K562 (cell line): ENCODE data around the gene NENF. TPM values are rescaled to one million over a fixed set of nuclear protein-coding genes. Genes with fewer than 3 reads are reported as not detected.
A peak's percentile ranks its signal among the peaks of the same experiment; 100 is the strongest.

Experiments used
- ARID2 ChIP-seq: fragments of 450-650 bp; IDR thresholded peaks from 2 replicates; pipeline ENCODE4 v1.6.1; 2017; ENCODE audit warnings: antibody characterized with exemption, mild to moderate bottlenecking
- FOXA1 ChIP-seq: fragments of 450-650 bp; IDR thresholded peaks from 2 replicates; pipeline ENCODE4 v1.6.1; 2016; ENCODE audit warnings: mild to moderate bottlenecking, borderline replicate concordance
- HDAC3 ChIP-seq: fragments of 450-650 bp; IDR thresholded peaks from 2 replicates; pipeline ENCODE4 v1.6.1; 2018; ENCODE audit warnings: borderline replicate concordance, mild to moderate bottlenecking, moderate library complexity; ENCODE audit not compliant: partially characterized antibody
- JUN ChIP-seq, 2 experiments: sonication (generic) in 1 of 2; formaldehyde crosslinking in 1 of 2; IDR thresholded peaks; 2 replicates each; pipeline versions ENCODE4 v1.6.1 to v1.8.0; 2012 to 2022; ENCODE audit warnings: borderline replicate concordance in 2 of 2, mild to moderate bottlenecking in 2 of 2, improper control_type of control experiment in 1 of 2, low read depth in 1 of 2, low read length in 1 of 2, missing genetic modification reagents in 1 of 2
- NKRF ChIP-seq: fragments of 450-650 bp; IDR thresholded peaks from 2 replicates; pipeline ENCODE4 v1.6.1; 2016; ENCODE audit warnings: borderline replicate concordance
- NR0B1 ChIP-seq: fragments of 450-650 bp; IDR thresholded peaks from one replicate; pipeline ENCODE4 v1.6.1; 2018; ENCODE audit warnings: mild to moderate bottlenecking, moderate library complexity; ENCODE audit not compliant: partially characterized antibody
- PHB ChIP-seq: fragments of 250-450 bp; sonication (Bioruptor Pico); IDR thresholded peaks from 2 replicates; pipeline ENCODE4 v1.5.0; 2021
- RNF219 ChIP-seq: fragments of 250-450 bp; sonication (Bioruptor Pico); IDR thresholded peaks from 2 replicates; pipeline ENCODE4 v1.5.0; 2022; ENCODE audit warnings: mild to moderate bottlenecking
- SMAD1 ChIP-seq: fragments of 150-350 bp; IDR thresholded peaks from 2 replicates; pipeline ENCODE4 v1.6.1; 2014; ENCODE audit warnings: low read length, low read depth; ENCODE audit not compliant: partially characterized antibody
- SMARCA5 ChIP-seq: fragments of 450-650 bp; IDR thresholded peaks from 2 replicates; pipeline ENCODE4 v1.6.1; 2016
- TCF15 ChIP-seq: fragments of 250-450 bp; sonication (Bioruptor Pico); IDR thresholded peaks from 2 replicates; pipeline ENCODE4 v1.8.0; 2022; ENCODE audit warnings: moderate library complexity, mild to moderate bottlenecking, inconsistent platforms
- ZBTB26 ChIP-seq: fragments of 450-650 bp; formaldehyde crosslinking; IDR thresholded peaks from 2 replicates; pipeline ENCODE4 v1.4.0; 2022; ENCODE audit warnings: missing genetic modification characterization
- ZFP36 ChIP-seq: fragments of 150-350 bp; IDR thresholded peaks from 2 replicates; pipeline ENCODE4 v1.6.1; 2018; ENCODE audit warnings: low read length, low read depth; ENCODE audit not compliant: partially characterized antibody
- ZNF134 ChIP-seq: fragments of 250-450 bp; sonication (Bioruptor Pico); conservative IDR thresholded peaks from 2 replicates; pipeline ENCODE4 v1.4.0; 2020
- ZNF23 ChIP-seq: fragments of 250-450 bp; sonication (Bioruptor Pico); IDR thresholded peaks from 2 replicates; pipeline ENCODE4 v1.4.0; 2020; ENCODE audit warnings: mild to moderate bottlenecking
- ZNF24 ChIP-seq: fragments of 450-650 bp; IDR thresholded peaks from 2 replicates; pipeline ENCODE4 v1.6.1; 2016
- ZNF57 ChIP-seq: fragments of 450-650 bp; formaldehyde crosslinking; IDR thresholded peaks from 2 replicates; pipeline ENCODE4 v1.4.0; 2020; ENCODE audit warnings: mild to moderate bottlenecking, moderate library complexity
- ZNF75A ChIP-seq: fragments of 450-650 bp; formaldehyde crosslinking; IDR thresholded peaks from 2 replicates; pipeline ENCODE4 v1.4.0; 2020; ENCODE audit warnings: mild to moderate bottlenecking
- ZZZ3 ChIP-seq: fragments of 450-650 bp; IDR thresholded peaks from 2 replicates; pipeline ENCODE4 v1.6.1; 2016; ENCODE audit warnings: antibody characterized with exemption, mild to moderate bottlenecking, moderate library complexity
- polyA plus RNA-seq, 8 experiments: library from polyadenylated mRNA; depleted of rRNA in 4 of 8; stranded (reverse) in 5 of 8; unstranded in 3 of 8; fragments of >200 nt; fragmentation: Nextera tagmentation in 2 of 8; fragmentation: Illumina TruSeq in 1 of 8; extraction: Ambion mirVana in 2 of 8; extraction: Trizol in 1 of 8; gene quantifications; 2 replicates each; pipeline versions ENCODE4 v1.2.1 to v1.2.3, GENCODE V29; 2011 to 2014; ENCODE audit warnings: inconsistent platforms in 1 of 8, missing spikeins in 1 of 8
- total RNA-seq, 7 experiments: library from RNA; depleted of rRNA in 6 of 7; stranded (reverse); fragments of >200 nt in 6 of 7; fragmentation: Illumina TruSeq in 2 of 7; extraction: Trizol in 2 of 7; gene quantifications; 2 replicates each; pipeline versions ENCODE4 v1.2.1 to v1.2.3, GENCODE V29; 2011 to 2021; ENCODE audit warnings: low replicate concordance in 1 of 7

NENF gene
- total and polyA plus RNA-seq, 9 of the 15 experiments (the other 6 are each of a cell fraction or from before 2014, with no cell fraction given), result 6.1 to 100 (median 72.8) TPM

GRCh38 chr1:212477680-212478466, 45.2 kb downstream of the NENF start (continued):
- TF ChIP-seq NKRF, result no peak
- no peak for TF ChIP-seq ZZZ3
- no peak for TF ChIP-seq SMAD1
- TF ChIP-seq PHB, result peak; percentile 42; the same call in 1 of the 2 replicates
- TF ChIP-seq ZNF134 (CRISPR knock-in tag), result peak; percentile 91
- TF ChIP-seq ZNF57 (CRISPR knock-in tag), result peak; percentile 84; the same call in 1 of the 2 replicates
- peak; percentile 70 for TF ChIP-seq ZNF23 (CRISPR knock-in tag)
- no peak for TF ChIP-seq HDAC3
- TF ChIP-seq ZBTB26 (CRISPR knock-in tag), result peak; percentile 82; the same call in 1 of the 2 replicates
- no peak for TF ChIP-seq JUN (IDR thresholded peaks at IDR 0.05; ENCODE audit: borderline replicate concordance, low read depth, low read length)
- TF ChIP-seq JUN (CRISPR knock-in tag; IDR thresholded peaks at IDR 0.05; ENCODE audit: borderline replicate concordance), result no peak
- peak; percentile 96 for TF ChIP-seq TCF15 (CRISPR knock-in tag)
- TF ChIP-seq RNF219, result peak; percentile 92
- no peak for TF ChIP-seq NR0B1
- TF ChIP-seq ZNF75A (CRISPR knock-in tag), result peak; percentile 88
- no peak for TF ChIP-seq ZNF24
- TF ChIP-seq SMARCA5, result no peak
- TF ChIP-seq ARID2, result no peak
- TF ChIP-seq FOXA1, result no peak
- TF ChIP-seq ZFP36, result no peak
